GM21390 (cell line): ENCODE data around the gene ETV3L.
"Not testable (repeated sequence)": the region's sequence is repeated elsewhere in the genome, so short reads cannot be mapped to it uniquely, and the experiment has no call there.

Experiments used
- ATAC-seq: cut with Tn5 transposase; IDR thresholded peaks from one replicate; pipeline ENCODE4 v1.9.1; 2021; ENCODE audit not compliant: unreplicated experiment

The ETV3L gene

DNA sequence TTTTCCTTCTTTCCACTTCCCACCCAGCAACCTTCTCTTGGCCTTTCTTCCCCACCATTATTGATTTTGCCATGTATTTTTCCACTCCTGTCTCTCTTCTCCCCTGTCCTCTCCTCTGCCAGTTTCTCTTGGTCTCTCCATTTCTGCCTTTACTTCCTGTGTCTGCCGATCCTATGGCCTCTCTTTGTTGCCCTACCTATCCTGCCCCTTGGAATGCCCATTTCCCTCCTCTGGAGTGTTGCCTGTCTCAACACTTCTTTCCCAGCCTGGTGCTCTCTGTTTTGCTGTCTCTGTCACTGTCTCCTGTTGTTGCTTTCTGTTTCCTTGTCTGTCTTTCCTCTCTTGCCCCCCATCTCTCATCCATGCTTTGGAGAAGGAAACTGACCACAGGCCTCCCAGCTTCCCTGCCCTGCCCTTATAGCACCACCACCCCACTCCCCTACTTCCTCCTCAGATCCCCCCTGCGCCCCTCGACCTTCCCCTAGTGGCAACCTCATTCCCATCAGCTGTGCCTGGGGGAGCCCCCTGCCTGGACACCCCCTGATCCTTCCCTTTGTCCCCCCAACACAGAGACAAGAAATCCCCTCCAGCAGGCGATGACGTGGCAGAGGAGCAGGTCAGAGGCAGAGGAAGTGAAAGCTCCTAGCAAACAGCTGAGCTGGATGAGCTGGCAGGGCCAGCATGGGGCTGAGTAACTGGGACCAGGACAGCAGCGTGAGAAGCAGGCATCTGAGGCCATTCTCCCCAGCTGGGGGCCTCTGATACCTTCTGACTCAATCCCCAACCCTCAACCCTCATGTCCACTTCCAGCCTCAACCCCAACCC lies 6.6 kb upstream of the ETV3L start:
- ATAC-seq = peak; percentile 78

DNA sequence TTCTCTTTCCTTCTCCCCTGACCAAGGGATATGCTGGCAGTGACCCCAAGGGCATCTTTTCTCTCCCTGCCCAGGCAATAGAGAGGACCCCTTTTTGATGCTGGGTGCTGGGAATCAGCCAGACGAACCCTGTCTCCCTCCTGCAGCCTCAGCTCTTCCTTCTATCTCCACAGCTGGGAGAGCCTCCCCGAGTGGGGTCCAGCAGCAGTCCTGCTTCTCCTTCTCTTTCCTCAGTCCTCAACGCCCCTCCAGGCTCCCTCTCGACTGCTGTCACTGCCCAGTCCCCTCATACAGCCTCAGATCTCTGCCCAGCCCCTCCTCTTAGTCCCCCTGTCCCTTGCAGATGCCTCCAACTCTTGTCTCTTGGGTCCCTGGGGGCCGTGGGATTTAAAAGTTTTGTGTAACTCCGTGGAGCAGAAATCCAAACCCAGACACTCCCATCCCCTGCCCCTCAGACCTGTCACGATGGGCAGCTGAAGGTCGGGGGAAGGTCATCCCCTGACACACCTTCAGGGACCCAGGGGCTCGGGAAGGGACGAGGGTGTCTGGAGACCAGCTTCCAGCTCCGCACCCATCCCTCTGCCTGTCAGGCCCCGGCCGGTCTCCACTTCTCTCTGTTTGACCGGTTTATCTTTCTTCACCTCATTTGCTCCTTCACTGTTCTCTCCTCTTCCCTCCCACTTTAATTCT lies 5.8 kb upstream of the ETV3L start:
- no peak for ATAC-seq

DNA sequence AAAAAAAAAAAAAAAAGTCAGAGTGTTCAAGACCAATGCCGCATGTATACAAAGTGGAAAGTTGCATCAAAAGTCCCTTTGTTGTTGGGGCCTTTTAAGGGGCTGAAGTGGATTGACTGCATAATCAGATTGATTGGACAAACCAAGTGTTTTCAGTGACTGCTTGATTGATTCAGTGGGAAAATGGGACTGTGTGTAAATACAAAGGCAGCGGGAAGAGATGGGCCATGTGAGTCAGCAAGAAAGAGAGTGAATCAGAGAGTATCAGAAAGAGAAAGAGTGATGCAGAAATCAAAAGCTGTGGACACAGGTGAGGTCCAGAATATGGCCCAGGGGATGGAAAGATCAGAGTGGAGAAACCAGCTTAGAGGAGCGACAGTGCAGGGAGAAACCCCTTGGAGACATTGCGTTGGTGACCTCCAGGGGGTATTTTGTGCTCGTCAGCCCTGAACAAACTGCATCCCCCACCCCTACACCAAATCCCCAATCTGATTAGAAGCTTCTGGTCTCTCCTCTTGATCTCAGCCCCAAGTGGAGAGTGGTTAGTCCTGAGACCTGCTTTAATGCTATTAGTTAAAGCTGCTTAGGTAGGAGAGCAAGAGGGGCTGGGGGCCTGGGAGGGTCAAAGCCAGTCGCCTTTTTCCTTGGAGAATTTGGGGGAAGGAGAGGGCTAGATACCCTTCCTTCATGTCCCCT lies 5.1 kb upstream of the ETV3L start:
- no peak for ATAC-seq

DNA sequence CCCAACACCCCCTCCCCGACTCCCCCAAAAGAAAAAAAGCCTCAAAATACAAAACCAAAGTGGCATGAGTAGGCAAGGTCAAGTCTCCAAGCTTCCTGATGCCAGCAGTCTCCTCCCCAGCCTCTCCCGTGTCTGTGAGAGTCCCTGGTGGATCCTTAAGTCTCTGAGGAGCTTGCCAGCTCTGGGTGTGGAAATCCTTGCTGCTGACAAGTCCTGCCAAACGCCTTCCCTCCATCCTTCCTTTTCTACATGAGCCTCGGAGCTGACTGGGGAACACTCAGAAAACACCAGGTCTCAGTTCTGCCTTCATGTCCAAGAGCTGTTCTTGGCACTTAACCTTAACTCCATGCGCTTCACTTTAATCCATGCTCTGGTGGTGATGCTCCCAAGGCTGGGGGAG lies 3.7 kb upstream of the ETV3L start:
- ATAC-seq = no peak

DNA sequence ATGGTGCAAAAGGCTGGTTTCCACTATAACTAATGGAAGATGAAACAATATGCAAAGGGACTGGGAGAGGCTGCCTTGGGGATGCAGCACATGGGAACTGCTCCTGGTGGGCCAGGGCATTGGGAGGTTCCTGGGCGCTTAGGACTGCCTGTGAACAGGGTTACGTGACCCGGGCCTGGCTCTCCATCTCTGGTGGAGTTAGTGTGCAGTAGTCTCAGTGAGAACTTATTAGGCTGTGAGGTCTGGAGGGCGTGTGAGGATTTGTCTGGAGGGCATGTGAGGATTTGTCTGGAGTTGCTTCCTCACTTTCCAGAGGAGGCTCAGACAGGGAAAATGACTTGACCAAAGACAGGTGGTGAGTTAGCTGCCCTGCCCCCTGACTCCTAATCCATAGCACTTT lies 1.5 kb upstream of the ETV3L start:
- ATAC-seq = no peak

DNA sequence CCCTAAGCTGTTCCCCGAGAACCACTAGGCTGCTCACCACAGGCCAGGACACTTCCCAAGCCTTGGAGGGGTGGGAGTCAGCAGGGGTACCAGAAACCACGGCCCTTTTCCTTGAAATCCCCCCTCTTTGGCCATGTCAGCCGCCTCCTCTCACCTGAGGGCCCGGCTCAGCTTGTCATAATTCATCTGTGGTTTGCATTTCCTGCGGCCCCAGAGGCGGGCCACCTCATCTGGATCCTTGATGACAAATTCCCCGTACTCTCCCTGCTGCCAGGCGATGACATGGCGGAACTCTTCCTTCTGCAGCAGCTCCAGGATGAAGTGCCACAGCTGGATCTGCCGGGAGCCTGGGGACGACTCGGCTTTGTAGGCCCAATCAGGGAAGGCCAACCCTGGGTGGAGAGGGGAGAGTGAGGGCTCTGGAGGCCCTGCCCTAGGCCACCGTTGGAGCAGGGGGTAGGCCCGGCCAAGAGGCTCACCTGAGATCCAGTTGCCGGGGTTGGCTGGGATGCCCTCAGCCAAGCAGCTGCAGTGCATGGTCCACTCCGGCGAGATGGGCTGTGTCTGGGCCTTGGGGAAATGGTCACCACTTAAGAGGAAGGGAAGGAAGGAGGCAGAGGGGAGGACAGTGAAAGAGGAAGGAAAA lies 498 bp downstream of the ETV3L start:
- not testable (repeated sequence) for ATAC-seq

DNA sequence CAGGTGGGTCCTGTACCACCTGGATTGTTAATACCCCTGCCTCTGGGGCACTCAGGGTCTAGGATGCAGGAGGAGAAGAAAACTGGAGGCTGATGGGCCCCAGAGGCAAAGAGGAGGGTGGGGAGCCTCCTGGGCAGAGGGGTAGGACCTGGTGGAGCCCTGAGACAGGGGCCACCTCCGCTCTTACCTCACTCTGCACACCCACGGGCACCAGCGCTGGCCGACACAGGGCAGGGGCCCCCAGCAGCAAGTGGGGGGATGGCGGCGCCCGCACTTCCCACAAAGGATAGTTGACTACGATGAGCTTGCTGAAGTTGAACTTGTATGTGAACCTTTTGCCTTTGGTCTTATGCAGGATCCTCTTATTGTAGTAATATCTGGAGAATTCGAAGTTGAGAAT lies 1.1 kb downstream of the ETV3L start:
- ATAC-seq = no peak

DNA sequence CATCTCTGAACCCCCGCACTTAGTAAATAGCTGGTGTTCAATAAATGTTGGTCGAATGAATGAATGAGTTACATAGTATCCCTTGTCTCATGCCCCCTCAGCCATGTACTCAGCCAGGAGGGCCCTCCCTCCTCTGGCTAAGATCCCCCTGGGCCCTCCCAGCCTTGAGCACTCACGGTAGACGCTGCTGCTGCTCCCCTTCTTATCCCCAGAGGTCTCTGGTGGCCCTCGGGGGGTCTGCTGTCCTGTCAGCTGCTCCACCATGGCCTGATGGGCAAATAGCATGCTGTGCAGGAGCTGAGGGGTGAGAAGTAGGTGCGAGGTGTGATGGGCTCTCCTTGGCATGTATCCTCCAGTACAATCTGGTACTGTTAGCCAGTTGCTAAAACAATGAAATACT lies 1.9 kb downstream of the ETV3L start:
- no peak for ATAC-seq

DNA sequence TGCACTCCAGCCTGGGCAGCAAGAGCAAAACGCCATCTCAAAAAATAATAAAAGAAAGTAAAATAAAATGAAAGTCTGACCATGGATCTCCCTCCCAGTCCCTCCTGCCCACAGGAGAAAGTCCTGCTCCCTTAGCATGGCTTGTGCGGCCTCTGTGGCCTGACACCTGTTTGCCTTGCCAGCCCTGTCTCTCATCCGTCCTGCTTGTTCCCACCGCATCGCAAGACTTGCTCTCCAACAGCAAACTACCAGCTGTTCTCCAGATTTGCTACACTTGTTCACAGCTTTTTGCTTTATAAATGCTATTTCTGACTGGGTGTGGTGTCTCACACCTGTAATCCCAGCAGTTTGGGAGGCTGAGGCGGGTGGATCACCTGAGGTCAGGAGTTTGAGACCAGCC lies 2.7 kb downstream of the ETV3L start:
- ATAC-seq = no peak

DNA sequence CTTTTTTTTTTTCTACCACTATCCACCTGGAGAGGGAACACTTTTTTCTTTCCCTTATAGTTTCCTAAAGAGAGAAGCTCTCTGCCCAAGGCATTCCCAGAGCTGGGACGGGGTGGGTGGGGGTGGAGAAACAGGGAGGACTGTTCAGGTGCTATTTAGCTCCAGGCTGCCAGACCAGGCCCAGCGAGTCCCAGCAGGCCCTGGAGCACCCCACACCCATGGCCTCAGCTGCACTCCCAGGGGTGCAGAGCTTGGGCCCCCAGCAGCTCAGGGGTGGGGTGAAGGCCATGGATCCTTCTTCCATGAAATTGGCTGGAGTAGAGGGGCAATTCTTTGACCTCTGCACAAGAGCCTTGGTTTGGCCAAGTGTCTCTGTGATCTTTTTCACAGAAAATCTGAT lies 4.1 kb downstream of the ETV3L start:
- no peak for ATAC-seq

DNA sequence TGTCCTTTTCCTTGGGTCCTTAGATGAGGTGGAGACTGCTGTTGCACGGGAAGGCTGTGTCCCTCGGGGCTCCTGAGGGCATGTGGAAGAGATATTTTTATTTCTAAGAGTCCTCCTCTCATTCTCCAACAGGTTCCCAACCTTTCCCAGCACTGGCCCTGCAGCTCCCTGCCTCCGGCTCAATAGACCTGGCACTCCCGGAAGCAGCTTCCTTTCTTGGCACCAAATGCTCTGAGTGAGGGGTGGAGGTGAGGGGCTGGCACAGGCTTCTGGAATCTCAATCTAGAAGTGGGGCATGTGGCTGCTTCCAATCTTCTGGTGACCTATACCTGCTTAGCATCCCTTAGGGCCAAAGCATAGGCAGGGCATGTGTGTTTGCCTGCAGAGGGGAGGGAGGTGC lies 4.5 kb downstream of the ETV3L start:
- ATAC-seq = no peak

DNA sequence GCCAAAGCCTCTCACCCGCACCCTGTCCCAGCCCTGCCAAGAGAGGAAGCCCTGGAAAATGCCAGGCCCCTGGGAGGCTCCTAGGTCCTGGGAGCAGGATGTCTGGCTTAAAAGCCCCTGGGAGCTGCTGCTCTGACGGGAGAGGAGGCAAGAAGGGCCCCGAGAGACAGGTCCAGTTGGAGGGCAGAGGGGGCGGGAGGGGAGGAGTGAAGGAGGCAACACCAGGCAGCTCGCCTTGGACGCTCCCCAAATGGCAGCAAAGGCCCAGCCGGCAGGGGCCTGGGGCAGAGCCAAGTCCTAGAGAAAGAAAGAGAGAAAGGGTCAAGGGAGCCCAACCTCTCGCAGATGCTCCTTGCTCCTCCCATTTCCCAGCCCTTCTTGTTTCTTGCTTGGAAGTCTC lies 6.8 kb downstream of the ETV3L start:
- ATAC-seq = no peak

DNA sequence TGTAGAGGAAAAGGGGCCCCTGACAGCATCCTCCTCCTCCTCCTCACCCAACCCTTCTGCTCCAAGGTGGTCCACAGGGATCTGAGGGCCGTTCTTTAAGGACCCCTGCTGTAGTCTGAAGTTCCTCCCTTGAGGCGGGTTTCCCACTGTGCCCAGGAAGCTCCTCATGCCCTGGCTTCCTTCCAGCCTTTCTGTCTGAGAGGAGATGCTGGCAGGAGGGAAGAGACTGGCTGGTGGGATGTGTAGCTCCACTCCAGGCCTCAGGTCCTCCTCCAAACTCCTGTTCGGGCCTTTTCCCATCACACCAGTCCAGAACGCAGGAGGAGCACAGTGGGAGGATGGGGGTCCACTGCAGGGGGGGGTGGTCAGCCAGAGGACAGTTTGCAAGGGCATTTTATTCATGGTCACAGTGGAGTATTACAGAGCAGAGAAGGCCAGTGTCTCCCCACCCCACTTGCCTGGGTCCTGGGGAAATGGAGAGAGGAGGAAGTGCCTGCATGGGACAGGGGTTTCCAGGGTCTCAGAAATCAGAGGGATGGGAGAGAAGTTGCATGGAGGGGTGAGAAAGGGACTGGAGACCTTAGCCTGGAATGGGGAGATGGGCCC lies 7.8 kb downstream of the ETV3L start:
- no peak for ATAC-seq

DNA sequence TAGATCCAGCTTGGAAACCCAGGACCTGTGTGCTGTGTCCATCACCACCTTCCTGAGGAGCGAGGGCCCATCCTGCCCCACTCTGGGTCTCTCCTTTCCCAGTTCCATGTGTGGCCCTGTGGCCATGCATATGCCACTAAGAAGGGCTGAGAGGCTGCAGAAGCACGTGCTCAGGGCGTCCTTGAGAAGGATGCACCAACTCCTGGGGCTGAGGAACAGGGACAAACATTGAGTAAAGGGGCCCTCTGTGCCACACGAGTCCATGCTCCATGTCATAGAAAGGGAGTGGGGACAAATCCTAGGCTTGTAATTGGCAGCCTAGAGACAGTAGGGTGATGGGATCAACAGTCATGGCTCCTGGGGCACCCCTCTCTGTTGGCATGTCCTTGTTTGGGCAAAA lies 8.4 kb downstream of the ETV3L start:
- no peak for ATAC-seq

DNA sequence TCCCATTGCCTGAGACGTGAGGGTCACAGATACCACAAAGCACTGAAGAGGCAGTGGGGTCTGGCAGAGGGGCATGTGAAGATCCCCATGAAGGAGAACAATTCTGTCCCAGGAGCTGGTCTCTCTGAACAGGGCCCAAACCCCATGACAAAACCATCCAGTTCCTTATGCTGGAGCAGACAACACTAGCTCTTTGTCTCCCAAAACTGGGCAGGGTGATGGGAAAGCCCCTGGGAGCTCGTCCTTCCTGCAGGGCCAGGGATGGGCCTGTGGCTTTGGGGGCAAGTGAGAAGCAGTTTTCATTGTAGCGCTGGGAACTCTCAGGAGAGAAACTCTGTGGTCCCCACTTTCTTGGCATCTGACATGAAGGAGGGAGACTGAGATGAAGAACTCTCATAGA lies 8.8 kb downstream of the ETV3L start:
- no peak for ATAC-seq

DNA sequence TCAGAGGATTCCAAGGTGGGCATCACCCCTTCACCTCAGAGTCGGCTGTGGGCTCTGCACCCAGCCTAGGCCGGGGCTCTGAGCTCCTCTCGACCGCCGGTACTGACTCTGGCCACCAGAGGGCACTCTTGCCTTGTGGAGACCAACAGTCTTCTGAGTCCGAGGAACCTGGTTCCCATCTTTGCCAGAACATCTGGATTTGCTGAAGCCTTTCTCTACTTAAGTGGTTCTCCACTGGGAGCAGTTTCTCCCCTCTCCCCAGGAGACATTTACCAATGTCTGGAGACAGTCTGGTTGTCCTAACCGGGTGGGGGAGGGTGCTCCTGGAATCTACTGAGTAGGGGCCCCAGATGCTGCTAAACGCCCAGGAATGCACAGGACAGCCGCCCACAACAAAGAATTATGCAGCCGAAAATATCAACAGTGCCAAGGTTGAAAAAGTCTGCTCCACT lies 9.4 kb downstream of the ETV3L start:
- no peak for ATAC-seq

DNA sequence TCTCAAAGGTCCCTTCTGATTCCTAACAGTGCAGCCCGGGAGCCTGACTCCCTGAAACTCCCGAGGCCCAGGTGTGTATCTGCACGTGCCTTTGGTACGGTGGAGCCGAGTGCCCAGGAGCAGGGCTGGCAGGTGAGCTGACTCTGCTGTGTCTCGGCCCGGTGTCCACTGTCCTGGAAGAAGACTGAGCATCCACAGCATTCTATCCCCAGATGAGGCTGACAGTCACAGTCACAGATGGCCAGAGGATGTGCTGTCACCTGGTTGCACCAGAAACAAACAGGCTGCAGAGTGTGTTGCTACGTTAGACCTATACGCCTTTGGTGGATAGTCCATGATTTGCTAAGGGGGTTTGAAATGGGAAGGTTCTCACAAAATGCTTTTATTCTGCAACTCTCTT lies 9.8 kb downstream of the ETV3L start:
- no peak for ATAC-seq

DNA sequence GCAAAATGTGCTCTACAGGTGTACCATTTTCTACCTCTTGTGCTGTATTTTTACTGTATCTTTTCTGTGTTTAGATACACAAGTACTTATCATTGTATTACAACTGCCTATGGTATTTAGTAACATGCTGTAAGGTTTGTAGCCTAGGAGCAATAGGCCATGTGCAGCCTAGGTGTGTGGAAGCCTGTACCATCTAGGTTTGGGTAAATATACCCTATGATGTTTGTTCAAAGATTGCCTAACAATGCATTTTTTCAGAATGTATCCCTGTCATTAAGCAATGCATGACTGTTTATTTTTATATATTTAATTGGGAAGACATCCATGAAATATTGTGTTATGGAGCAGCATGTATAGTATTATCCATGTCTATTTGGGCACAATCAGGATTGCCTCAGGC lies 11.0 kb downstream of the ETV3L start:
- no peak for ATAC-seq

DNA sequence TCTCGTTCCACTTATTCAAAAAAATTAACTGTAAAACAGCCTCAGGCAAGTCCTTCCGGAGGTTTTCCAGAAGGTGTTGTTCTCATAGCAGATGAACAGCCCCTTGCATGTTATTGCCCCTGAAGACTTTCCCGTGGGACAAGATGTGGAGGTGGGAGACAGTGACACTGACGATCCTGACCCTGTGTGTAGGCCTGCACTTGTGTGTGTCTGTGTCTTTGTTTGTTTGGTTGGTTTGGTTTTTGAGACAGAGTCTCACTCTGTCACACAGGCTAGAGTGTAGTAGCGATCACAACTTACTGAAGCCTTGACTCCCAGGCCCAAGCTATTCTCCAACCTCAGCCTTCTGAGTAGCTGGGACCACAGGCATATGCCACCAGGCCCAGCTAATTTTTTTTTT lies 12.6 kb downstream of the ETV3L start:
- ATAC-seq = no peak

DNA sequence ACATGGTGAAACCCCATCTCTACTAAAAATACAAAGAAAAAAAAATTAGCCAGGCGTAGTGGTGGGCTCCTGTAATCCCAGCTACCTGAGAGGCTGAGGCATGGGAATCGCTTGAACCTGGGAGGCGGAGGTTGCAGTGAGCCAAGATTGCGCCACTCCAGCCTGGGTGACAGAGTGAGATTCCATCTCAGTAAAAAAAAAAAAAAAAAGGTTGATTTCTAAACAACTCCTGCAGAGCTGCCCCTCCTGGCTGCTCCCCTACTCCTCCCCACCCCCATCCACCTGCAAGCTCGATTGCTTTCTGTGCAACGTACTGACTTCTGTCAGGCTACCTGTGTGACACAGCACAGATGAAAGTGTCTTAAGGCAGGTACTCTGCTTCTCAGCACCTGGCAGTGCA lies 13.3 kb downstream of the ETV3L start:
- no peak for ATAC-seq

DNA sequence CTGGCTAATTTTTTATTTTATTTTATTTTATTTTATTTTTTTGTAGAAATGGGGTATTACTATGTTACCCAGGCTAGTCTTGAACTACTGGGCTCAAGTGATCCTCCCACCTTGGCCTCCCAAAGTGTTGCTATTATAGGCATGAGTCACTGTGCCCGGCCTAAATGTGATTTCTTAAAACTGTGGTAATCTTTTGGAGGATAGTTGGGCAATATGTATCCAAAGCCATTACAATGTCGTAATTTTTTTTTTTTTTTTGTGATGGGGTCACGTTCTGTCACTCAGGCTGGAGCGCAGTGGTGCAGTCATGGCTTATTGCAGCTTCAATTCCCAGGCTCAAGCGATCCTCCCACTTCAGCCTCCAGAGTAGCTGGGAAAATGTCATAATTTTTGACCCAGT lies 14.2 kb downstream of the ETV3L start:
- no peak for ATAC-seq
